MCF 10A (cell line): Measurements from ENCODE around the gene MCM9. TPM values are rescaled to one million over a fixed set of nuclear protein-coding genes. Genes with fewer than 3 reads are reported as not detected.

ENCODE experiments used
- BruUV-seq: library from RNA; stranded (reverse); fragments of 400-500 nt; replicated peaks from 2 replicates; lab custom pipeline; 2021; lab: Mats Ljungman, UMichigan
- CTCF ChIA-PET: fragments of 300-600 bp; sonication (Branson Sonifier 250); formaldehyde crosslinking; extraction: SDS; loops from one replicate; lab custom pipeline; 2021; ENCODE audit warnings: antibody characterized with exemption, inconsistent platforms; lab: Yijun Ruan, JAX
- POLR2A ChIA-PET: fragments of 300-600, 350-650 bp; sonication (Branson Sonifier 250); formaldehyde crosslinking; extraction: SDS; loops from one replicate; lab custom pipeline; 2020; ENCODE audit warnings: antibody characterized with exemption, inconsistent platforms; lab: Yijun Ruan, JAX
- DNase-seq: peaks from one replicate; pipeline ENCODE4 v3.0.0-alpha.2; 2018; ENCODE audit not compliant: unreplicated experiment
- H3K27ac Mint-ChIP-seq: one replicate; pipeline ENCODE4 v1.8.0; 2022; ENCODE audit warnings: mild to moderate bottlenecking, low read depth, mixed read lengths; ENCODE audit not compliant: unreplicated experiment
- H3K27me3 Mint-ChIP-seq: one replicate; pipeline ENCODE4 v1.8.0; 2022; ENCODE audit warnings: mixed read lengths; ENCODE audit not compliant: insufficient read depth, unreplicated experiment
- H3K36me3 Mint-ChIP-seq: one replicate; pipeline ENCODE4 v1.8.0; 2022; ENCODE audit warnings: mild to moderate bottlenecking, moderate library complexity, mixed read lengths; ENCODE audit not compliant: insufficient read depth, unreplicated experiment
- H3K4me1 Mint-ChIP-seq: one replicate; pipeline ENCODE4 v1.8.0; 2022; ENCODE audit warnings: mixed read lengths; ENCODE audit not compliant: insufficient read depth, unreplicated experiment
- H3K4me3 Mint-ChIP-seq: one replicate; pipeline ENCODE4 v1.8.0; 2022; ENCODE audit warnings: mild to moderate bottlenecking, moderate library complexity, mixed read lengths; ENCODE audit not compliant: unreplicated experiment
- H3K9me3 Mint-ChIP-seq: one replicate; pipeline ENCODE4 v1.8.0; 2022; ENCODE audit warnings: mixed read lengths; ENCODE audit not compliant: unreplicated experiment
- intact Hi-C: fragments of 100-400 bp; cut with micrococcal nuclease; formaldehyde crosslinking; loops from 2 replicates; pipeline ENCODE4 v1.14.1; 2022
- total RNA-seq: library from RNA; stranded (reverse); gene quantifications from 2 replicates; pipeline ENCODE4 v1.2.3, GENCODE V29; 2022
- TF ChIP-seq, protein P1 (sequence below): fragments of 200-600 bp; IDR thresholded peaks from one replicate; pipeline ENCODE4 v1.8.0; 2022; ENCODE audit warnings: antibody characterized with exemption, mild to moderate bottlenecking; ENCODE audit not compliant: unreplicated experiment

MCM9 gene
- total RNA-seq, 1 experiment from 2014 or later, result 13.0 TPM

DNA sequence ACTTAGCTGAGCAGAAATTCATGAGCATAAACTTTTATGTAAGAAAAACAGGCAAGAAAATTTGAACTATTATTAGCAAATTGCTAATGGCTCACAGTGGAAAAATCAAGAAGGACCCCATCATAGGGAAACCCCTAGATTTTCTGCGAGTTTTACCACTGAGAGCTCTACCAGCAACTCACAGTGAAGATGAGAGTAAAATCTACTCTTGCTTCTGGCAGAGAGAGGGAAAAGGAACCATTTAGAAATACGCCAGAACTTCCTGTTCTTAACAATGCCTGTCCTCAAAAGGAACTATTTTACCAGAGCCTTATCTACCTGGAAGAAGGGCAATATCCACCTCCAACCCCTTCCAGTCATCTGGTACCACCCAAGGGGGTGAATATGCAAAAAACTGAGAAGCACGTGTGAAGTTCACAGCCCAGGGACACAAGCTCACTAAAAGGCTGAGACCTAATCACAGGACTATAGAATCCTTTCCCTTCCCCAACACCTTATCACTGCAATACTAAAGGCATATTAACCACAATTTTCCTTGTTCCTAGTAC, 75.4 kb downstream of the MCM9 start:
- ChIA-PET POLR2A (no interaction called here), CTCF (no interaction called here)
- no peaks in the 10 kb centered on the region for H3K9me3 Mint-ChIP-seq
- TF ChIP-seq, protein P1, sequence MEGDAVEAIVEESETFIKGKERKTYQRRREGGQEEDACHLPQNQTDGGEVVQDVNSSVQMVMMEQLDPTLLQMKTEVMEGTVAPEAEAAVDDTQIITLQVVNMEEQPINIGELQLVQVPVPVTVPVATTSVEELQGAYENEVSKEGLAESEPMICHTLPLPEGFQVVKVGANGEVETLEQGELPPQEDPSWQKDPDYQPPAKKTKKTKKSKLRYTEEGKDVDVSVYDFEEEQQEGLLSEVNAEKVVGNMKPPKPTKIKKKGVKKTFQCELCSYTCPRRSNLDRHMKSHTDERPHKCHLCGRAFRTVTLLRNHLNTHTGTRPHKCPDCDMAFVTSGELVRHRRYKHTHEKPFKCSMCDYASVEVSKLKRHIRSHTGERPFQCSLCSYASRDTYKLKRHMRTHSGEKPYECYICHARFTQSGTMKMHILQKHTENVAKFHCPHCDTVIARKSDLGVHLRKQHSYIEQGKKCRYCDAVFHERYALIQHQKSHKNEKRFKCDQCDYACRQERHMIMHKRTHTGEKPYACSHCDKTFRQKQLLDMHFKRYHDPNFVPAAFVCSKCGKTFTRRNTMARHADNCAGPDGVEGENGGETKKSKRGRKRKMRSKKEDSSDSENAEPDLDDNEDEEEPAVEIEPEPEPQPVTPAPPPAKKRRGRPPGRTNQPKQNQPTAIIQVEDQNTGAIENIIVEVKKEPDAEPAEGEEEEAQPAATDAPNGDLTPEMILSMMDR, result no peak
- no peaks in the 10 kb centered on the region for H3K27me3 Mint-ChIP-seq
- H3K27ac Mint-ChIP-seq, result no peak overlapping the region
- H3K36me3 Mint-ChIP-seq, result peaks cover 9% of the 10 kb centered on the region
- peaks cover 5% of the 10 kb centered on the region for H3K4me1 Mint-ChIP-seq
- H3K4me3 Mint-ChIP-seq, result no peak overlapping the region
- BruUV-seq, result no TSS peak
- no peak for DNase-seq
- intact Hi-C loops, result no loop called here

DNA sequence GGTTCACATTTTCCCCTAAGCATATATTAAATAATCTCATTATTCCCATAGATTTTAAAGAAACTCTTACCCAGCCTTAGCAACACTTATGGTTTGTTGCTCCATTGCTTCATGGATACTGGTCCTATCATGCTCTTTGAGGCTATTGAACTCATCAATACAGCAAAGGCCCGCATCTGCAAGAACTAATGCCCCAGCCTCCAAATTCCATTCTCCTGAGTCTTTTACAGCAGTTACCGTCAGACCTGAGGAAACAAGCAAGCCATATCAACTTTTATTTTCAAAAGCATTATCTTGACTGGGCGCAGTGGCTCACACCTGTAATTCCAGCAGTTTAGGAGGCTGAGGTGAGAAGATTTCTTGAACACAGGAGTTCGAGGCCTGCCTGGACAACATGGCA, 78.7 kb downstream of the MCM9 start:
- H3K27ac Mint-ChIP-seq, result no peak overlapping the region
- no peaks in the 10 kb centered on the region for H3K27me3 Mint-ChIP-seq
- H3K36me3 Mint-ChIP-seq, result peaks cover 9% of the 10 kb centered on the region
- POLR2A ChIA-PET, result no interaction called here
- intact Hi-C loops, result no loop called here
- TF ChIP-seq, protein P1, result no peak
- peaks cover 5% of the 10 kb centered on the region for H3K4me1 Mint-ChIP-seq
- BruUV-seq, result no TSS peak
- CTCF ChIA-PET, result interaction anchor here (0.6 to 2.2 kb wide), 2 partner anchors 9 to 38 kb away, joined by 3 to 8 read pairs; partner anchors contain the start of gene ASF1A
- no peak for DNase-seq
- no peak overlapping the region for H3K4me3 Mint-ChIP-seq
- no peaks in the 10 kb centered on the region for H3K9me3 Mint-ChIP-seq

DNA sequence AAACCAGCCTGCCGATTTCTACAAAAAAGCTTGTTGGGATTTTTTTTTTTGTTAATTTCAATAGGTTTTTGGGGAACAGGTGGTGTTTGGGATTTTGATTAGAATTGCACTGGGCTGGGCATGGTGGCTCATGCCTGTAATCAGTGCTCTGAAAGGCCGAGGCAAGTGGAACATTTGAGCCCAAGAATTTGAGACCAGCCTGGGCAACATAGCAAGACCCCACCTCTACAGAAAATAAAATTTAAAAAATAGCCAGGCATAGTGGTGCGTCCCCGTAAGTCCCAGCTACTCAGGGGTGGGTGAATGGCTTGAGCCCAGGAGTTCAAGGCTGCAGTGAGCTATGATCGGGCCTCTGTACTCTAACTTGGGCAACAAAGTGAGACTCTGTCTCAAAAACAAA, 81.6 kb downstream of the MCM9 start:
- Mint-ChIP-seq H3K27ac (no peak overlapping the region), H3K36me3 (no peaks in the 10 kb centered on the region), H3K4me1 (no peaks in the 10 kb centered on the region), H3K27me3 (no peaks in the 10 kb centered on the region), H3K9me3 (no peaks in the 10 kb centered on the region), H3K4me3 (no peak overlapping the region)
- BruUV-seq, result no TSS peak
- no peak for DNase-seq
- ChIA-PET POLR2A (no interaction called here), CTCF (interaction anchor here (0.6 kb wide), 1 partner anchor 564 kb away, joined by 3 read pairs; no protein-coding TSS in a partner anchor)
- intact Hi-C loops, result no loop called here
- TF ChIP-seq, protein P1, result no peak

DNA sequence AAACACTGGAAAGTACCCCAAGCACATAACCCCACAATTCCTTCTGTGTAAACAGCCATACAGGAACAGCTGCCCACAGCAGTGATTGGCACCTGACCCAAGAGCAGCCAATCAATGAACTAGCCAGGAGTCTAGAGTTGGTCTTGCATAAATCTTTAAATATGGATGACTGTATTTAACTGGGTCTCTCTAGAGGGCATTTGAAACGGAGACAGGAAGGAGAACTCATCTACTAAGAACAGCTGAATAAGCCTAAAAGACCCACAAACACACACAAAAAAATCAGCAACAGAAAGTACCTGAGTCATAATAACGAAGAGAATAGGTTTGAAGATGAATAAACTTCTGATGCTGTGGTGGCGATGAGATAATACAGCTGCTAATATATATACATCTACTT, 90.0 kb downstream of the MCM9 start:
- H3K36me3 Mint-ChIP-seq, result peaks cover 11% of the 10 kb centered on the region
- TF ChIP-seq, protein P1, result no peak
- intact Hi-C loops, result no loop called here
- H3K27ac Mint-ChIP-seq, result no peak overlapping the region
- no peak for DNase-seq
- ChIA-PET POLR2A (interaction anchor here (1.1 kb wide), 1 partner anchor 26 kb away, joined by 3 read pairs; no protein-coding TSS in a partner anchor), CTCF (interaction anchor here (1.1 to 2.2 kb wide), 2 partner anchors 44 to 293 kb away, joined by 4 to 8 read pairs; no protein-coding TSS in a partner anchor)
- peaks cover 3% of the 10 kb centered on the region for H3K4me1 Mint-ChIP-seq
- H3K9me3 Mint-ChIP-seq, result no peaks in the 10 kb centered on the region
- no peak overlapping the region for H3K4me3 Mint-ChIP-seq
- no peaks in the 10 kb centered on the region for H3K27me3 Mint-ChIP-seq
- no TSS peak for BruUV-seq
